RWPE2 (cell line): Measurements from ENCODE around the gene MCF2L.
A peak's percentile ranks its signal among the peaks of the same experiment; 100 is the strongest.

Experiments
- ATAC-seq: fragments of 200-7000 bp; cut with Tn5 transposase; 3 replicates; pipeline ENCODE4 v1.9.1; 2021; ENCODE audit warnings: low read depth
- DNase-seq: peaks from one replicate; pipeline ENCODE4 v3.0.0-alpha.2; 2020; ENCODE audit warnings: low spot score
- H3K27ac ChIP-seq: fragments of 450-650 bp; 2 replicates; pipeline ENCODE4 v1.5.1; 2017; ENCODE audit warnings: mild to moderate bottlenecking; ENCODE audit not compliant: poor library complexity, severe bottlenecking
- H3K27me3 ChIP-seq: fragments of 250-450 bp; sonication (Bioruptor Pico); 2 replicates; pipeline ENCODE4 v1.5.1; 2021; ENCODE audit warnings: mild to moderate bottlenecking, moderate library complexity; ENCODE audit not compliant: insufficient read depth, poor library complexity, severe bottlenecking
- H3K36me3 ChIP-seq: fragments of 250-450 bp; sonication (Bioruptor Pico); 2 replicates; pipeline ENCODE4 v1.5.1; 2020; ENCODE audit warnings: low read depth, mild to moderate bottlenecking, moderate library complexity
- H3K4me1 ChIP-seq: fragments of 250-450 bp; sonication (Bioruptor Pico); 2 replicates; pipeline ENCODE4 v1.5.1; 2021; ENCODE audit warnings: mild to moderate bottlenecking, moderate library complexity; ENCODE audit not compliant: insufficient read depth, poor library complexity, severe bottlenecking
- H3K4me3 ChIP-seq: fragments of 250-450 bp; sonication (Bioruptor Pico); 2 replicates; pipeline ENCODE4 v1.5.1; 2021; ENCODE audit warnings: mild to moderate bottlenecking, moderate library complexity; ENCODE audit not compliant: severe bottlenecking
- H3K9me3 ChIP-seq: fragments of 250-450 bp; sonication (Bioruptor Pico); 2 replicates; pipeline ENCODE4 v1.5.1; 2021; ENCODE audit warnings: mild to moderate bottlenecking, moderate library complexity; ENCODE audit not compliant: severe bottlenecking
- TF ChIP-seq, protein P1 (sequence below): fragments of 450-650 bp; IDR thresholded peaks from one replicate; pipeline ENCODE4 v1.5.1; 2017; ENCODE audit warnings: mild to moderate bottlenecking, moderate library complexity; ENCODE audit not compliant: poor library complexity, severe bottlenecking

MCF2L gene

DNA sequence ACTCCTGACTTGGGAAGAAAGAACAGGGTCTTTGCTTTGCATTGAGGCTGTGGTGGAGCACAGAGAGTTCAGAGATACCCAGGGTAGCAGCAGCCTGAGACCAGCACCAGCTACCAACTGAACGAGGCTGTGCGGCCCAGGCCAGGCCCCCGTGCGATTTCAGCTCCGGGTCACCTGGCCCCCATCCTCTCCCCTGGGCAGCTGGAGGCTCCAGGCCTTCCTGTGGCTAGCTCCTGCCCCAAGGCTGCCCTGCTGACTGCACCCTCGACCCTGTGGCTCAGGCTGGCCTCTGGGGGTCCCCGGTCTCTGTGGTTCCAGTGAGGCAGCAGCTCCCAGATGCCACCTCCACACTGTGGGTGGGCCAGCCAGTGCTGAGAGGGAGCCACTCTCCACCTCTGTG is 52.8 kb downstream of the MCF2L start:
- Histone ChIP-seq H3K4me3 (no peak overlapping the region), H3K36me3 (no peaks in the 10 kb centered on the region), H3K4me1 (peaks cover 8% of the 10 kb centered on the region), H3K27me3 (peaks cover 25% of the 10 kb centered on the region), H3K9me3 (no peaks in the 10 kb centered on the region), H3K27ac (no peak overlapping the region)
- no peak for ATAC-seq
- DNase-seq, result no peak
- TF ChIP-seq, protein P1, sequence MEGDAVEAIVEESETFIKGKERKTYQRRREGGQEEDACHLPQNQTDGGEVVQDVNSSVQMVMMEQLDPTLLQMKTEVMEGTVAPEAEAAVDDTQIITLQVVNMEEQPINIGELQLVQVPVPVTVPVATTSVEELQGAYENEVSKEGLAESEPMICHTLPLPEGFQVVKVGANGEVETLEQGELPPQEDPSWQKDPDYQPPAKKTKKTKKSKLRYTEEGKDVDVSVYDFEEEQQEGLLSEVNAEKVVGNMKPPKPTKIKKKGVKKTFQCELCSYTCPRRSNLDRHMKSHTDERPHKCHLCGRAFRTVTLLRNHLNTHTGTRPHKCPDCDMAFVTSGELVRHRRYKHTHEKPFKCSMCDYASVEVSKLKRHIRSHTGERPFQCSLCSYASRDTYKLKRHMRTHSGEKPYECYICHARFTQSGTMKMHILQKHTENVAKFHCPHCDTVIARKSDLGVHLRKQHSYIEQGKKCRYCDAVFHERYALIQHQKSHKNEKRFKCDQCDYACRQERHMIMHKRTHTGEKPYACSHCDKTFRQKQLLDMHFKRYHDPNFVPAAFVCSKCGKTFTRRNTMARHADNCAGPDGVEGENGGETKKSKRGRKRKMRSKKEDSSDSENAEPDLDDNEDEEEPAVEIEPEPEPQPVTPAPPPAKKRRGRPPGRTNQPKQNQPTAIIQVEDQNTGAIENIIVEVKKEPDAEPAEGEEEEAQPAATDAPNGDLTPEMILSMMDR, result no peak

DNA sequence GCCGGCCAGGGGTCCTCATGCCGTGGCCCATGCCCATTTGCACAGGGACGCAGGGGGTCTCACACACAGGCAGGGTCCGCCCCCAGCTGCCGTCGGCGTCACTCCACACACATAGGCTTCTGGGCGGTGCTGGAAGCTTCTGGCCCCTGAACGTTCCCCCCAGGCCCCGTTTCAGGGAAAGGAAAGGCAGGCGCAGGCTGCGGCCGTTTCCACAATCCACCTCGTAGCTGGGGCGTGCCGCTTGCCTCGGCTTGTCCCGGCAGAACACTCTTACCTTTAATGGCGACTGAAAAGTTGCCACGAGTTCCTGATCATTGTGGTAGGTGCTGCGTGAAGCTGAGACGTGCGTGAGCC is 53.4 kb downstream of the MCF2L start:
- peaks cover 29% of the 10 kb centered on the region for H3K27me3 ChIP-seq
- no peaks in the 10 kb centered on the region for H3K9me3 ChIP-seq
- peak; percentile 7; the same call in 1 of the 3 replicates for ATAC-seq
- TF ChIP-seq, protein P1, result no peak
- H3K4me3 ChIP-seq, result no peak overlapping the region
- H3K27ac ChIP-seq, result no peak overlapping the region
- no peaks in the 10 kb centered on the region for H3K36me3 ChIP-seq
- DNase-seq, result no peak
- H3K4me1 ChIP-seq, result peaks cover 8% of the 10 kb centered on the region

DNA sequence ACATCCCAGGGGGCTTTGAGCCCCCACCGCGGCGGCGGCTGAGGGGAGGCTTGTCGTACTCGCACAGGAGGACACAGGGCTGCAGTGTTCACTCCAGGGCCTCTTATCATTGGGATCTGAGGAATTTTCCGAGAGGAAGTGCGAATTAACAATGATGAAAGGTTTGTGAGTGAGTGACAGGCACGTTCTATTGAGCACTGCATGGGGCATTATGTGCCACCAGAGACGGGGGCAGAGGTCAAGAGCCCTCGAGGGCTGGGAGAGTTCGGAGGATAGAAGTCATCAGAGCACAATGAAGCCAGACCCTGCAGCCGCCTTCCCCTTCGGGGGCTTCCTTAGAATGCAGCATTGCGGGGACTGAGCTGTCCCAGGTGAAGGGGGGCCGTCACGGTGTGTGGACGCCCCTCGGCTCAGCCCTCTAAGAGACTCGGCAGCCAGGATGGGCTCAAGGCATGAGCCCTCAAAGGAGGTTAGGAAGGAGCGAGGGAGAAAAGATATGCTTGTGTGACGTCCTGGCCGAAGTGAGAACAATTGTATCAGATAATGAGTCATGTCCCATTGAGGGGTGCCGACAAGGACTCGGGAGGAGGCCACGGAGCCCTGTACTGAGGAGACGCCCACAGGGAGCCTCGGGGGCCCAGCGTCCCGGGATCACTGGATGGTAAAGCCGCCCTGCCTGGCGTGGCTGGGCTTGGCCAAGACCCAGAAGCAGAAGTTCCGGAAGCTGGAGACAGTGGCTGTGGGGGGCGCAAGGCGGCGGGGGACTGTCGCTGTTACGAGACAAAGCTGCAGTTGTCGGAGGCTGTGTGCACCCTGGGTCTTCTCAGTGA is 53.9 kb downstream of the MCF2L start:
- H3K9me3 ChIP-seq, result no peaks in the 10 kb centered on the region
- ATAC-seq, result peak; percentile 51
- H3K27me3 ChIP-seq, result peaks cover 29% of the 10 kb centered on the region
- H3K27ac ChIP-seq, result no peak overlapping the region
- TF ChIP-seq, protein P1, result no peak
- H3K4me3 ChIP-seq, result no peak overlapping the region
- peaks cover 8% of the 10 kb centered on the region for H3K4me1 ChIP-seq
- no peak for DNase-seq
- H3K36me3 ChIP-seq, result no peaks in the 10 kb centered on the region

DNA sequence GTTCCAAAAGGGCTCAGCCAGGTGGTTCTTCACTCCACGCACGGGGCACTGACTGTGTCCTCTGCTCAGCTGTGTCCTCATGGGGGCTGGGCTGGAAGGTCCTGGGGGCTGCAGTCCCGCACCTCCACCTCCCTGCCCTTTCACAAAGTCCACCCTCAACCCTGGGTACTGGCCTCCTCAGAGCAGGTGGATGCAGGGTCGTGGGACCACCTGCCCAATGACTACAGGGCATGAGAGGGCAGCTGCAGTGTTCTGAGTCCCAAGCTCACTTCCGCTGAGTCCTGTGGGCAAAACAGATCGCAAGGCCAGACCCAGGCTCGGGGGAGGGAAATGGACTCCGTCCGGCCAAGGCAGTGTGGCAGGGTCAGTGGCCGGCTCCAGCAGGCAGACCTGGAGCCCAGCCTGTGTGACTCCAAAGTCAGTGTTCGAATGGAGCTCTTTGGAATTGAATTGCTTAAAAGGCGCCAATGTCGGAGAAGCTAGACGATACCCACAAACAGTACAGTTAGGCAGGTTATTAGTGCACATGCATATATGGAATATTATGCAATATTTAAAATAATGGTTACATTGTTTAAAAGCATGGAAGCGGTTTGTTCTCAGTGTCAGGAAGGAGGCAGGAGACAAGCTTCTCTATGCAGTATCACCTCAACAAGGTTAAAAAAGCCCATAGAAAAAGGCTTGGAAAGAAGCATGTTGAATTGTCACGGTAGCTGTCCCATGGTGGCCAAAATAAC is 54.8 kb downstream of the MCF2L start:
- TF ChIP-seq, protein P1, result no peak
- no peak overlapping the region for H3K27ac ChIP-seq

More for the DNA sequence above, 54.8 kb downstream of the MCF2L start:
- Histone ChIP-seq H3K27me3 (peaks cover 29% of the 10 kb centered on the region), H3K9me3 (no peaks in the 10 kb centered on the region), H3K36me3 (no peaks in the 10 kb centered on the region), H3K4me3 (no peak overlapping the region), H3K4me1 (peaks cover 8% of the 10 kb centered on the region)
- DNase-seq (no peak), ATAC-seq (no peak)
